ENCODE measurements around the gene OR51A7.

Gene OR51A7

DNA sequence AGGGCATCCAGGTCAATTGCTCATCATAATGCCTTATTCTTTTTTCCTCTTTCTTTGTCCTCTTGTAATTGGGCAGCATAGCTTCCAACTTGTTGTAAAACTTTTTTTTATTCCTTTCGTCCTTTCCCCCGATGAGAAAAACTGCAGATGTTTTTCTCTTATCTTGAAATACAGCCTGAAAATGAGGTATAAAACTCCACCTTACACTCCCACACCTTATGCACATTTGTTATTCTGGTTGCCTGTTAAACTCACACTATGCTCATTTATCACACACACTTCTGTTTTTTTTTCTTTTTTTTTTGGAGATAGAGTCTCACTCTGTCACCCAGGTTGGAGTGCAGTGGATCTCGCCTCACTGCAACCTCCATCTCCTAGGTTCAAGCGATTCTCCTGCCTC lies 53.8 kb downstream of the OR51A7 start:
- Histone ChIP-seq H3K27me3 (ENCODE audit: control insufficient read depth in 1 of 2, insufficient read depth in 2 of 2, low read length in 2 of 2) (no peaks in the 10 kb centered on the region), H3K9ac (ENCODE audit: low read length) (no peak overlapping the region), H3K4me1 (ENCODE audit: insufficient read depth, low read length) (no peaks in the 10 kb centered on the region), H3K4me3 (ENCODE audit: low read depth in 1 of 2, low read length in 2 of 2) (no peak overlapping the region), H3K9me3 (ENCODE audit: low read length) (no peaks in the 10 kb centered on the region), H3K27ac (ENCODE audit: low read depth, low read length) (no peak overlapping the region), H3K36me3 (ENCODE audit: insufficient read depth, low read length) (no peaks in the 10 kb centered on the region)

All from muscle layer of colon (tissue), 2 donors.